AG10803 (cell line): Measurements from ENCODE around the gene C1QTNF2.

Source experiments
- DNase-seq: peaks from one replicate; pipeline ENCODE4 v3.0.0; 2010; ENCODE audit warnings: low read depth
- H3K4me3 ChIP-seq: 2 replicates; pipeline ENCODE4 v1.5.1; 2011; ENCODE audit warnings: mild to moderate bottlenecking, low read length, control low read depth
- TF ChIP-seq, protein P1 (sequence below): conservative IDR thresholded peaks from 2 replicates; pipeline ENCODE4 v1.5.1; 2011; ENCODE audit warnings: mild to moderate bottlenecking, low read length, control low read depth, inconsistent platforms

C1QTNF2 gene

DNA sequence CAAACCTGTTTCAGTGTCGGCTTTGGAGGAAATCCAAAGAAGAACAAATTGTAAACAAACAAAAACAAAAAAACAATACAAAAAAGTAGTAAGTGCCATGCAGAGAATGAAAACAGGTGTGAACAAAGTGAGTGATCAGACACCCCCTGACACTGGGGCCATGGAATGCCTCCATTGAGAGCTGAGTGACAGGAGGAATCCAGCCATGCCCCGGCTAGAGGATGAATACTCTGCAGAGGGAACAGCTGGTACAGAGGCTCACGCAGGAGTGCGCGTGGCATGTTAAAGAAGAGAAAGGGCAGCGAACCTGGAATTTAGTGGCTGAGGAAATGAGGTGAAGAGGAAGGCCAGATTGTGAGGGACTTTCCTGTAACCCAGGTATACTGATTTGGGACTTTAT lies 42.6 kb downstream of the C1QTNF2 start:
- no peak overlapping the region for H3K4me3 ChIP-seq
- DNase-seq = no peak
- TF ChIP-seq, protein P1, sequence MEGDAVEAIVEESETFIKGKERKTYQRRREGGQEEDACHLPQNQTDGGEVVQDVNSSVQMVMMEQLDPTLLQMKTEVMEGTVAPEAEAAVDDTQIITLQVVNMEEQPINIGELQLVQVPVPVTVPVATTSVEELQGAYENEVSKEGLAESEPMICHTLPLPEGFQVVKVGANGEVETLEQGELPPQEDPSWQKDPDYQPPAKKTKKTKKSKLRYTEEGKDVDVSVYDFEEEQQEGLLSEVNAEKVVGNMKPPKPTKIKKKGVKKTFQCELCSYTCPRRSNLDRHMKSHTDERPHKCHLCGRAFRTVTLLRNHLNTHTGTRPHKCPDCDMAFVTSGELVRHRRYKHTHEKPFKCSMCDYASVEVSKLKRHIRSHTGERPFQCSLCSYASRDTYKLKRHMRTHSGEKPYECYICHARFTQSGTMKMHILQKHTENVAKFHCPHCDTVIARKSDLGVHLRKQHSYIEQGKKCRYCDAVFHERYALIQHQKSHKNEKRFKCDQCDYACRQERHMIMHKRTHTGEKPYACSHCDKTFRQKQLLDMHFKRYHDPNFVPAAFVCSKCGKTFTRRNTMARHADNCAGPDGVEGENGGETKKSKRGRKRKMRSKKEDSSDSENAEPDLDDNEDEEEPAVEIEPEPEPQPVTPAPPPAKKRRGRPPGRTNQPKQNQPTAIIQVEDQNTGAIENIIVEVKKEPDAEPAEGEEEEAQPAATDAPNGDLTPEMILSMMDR = no peak

DNA sequence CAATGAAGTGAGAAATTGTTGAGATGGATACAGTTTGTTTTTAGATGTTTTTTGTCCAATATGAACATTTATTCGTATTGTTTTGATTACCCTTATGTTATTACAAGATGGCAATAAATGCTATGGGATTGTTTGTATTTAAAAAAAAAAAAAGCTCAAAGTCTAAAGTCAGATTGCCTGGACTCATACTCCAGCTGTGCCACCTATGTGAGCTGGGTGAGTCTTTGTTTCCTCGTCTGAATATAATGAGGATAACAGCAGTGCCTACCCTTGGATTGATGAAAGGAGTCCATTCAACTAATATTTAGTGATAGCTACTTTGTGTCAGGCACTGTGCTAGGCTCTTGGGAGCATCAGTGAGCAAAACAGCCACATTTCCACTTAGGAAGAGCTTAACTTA lies 43.4 kb downstream of the C1QTNF2 start:
- TF ChIP-seq, protein P1 = no peak

DNA sequence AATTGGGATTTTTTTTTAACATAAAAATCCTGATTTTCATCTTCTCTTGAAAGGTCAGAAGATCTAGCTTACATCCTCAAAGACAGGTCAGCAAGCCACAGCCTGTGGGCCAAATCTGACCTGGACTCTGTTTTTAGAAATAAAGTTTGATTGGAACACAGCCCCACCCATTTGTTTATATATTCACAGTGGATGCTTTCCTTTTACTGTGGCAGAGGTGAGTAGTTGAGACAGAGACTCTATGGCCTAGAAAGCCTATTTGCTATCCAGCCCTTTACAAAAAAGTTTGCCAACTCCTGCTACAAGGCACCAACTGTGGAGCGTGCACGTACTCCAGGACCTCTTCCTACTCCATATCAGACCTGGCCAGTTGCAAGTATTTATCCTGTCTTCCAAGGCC lies 44.7 kb downstream of the C1QTNF2 start:
- no peak overlapping the region for H3K4me3 ChIP-seq
- TF ChIP-seq, protein P1 = no peak
- no peak for DNase-seq

More for the DNA sequence above, 43.4 kb downstream of the C1QTNF2 start:
- H3K4me3 ChIP-seq = no peak overlapping the region
- DNase-seq = no peak

DNA sequence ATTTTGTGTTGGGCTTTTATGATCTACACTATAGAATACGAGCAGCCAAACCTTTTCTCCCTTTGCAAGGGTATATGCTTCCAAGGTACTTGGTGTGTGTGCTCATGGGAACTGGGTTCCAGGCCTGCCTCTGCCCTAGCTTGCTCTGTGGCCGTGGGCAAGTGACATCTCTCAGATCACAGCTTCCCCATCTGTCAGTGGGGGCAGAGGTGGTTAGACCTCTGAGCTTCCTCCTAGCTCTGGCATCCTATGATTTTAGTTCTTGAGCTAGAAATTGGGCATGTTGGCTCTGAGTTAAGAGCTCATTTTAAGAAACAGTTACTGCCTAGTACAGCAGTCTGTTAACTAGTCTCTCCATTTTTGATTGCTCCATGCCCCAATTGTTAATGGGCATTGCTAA lies 45.5 kb downstream of the C1QTNF2 start:
- no peak overlapping the region for H3K4me3 ChIP-seq
- no peak for DNase-seq
- TF ChIP-seq, protein P1 = no peak

DNA sequence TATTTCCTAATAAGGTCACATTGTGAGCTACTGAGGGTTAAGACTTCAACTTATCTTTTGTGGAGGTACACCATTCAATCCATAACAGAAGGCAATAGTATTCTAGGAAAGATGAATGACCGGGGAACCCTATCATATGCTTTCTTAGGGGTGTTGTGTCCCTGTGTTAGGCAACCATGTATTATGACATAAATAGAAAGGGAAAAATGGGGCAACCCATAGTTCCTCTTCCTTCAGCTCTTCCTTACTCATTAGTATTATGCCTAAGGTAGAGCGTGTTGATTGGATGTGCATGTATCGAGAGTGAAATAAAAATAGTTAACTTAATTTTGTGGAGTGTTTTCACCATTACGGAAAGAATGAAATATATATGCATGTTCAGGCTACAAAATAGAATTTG lies 52.0 kb downstream of the C1QTNF2 start:
- no peak for DNase-seq
- TF ChIP-seq, protein P1 = no peak
- H3K4me3 ChIP-seq = no peak overlapping the region

DNA sequence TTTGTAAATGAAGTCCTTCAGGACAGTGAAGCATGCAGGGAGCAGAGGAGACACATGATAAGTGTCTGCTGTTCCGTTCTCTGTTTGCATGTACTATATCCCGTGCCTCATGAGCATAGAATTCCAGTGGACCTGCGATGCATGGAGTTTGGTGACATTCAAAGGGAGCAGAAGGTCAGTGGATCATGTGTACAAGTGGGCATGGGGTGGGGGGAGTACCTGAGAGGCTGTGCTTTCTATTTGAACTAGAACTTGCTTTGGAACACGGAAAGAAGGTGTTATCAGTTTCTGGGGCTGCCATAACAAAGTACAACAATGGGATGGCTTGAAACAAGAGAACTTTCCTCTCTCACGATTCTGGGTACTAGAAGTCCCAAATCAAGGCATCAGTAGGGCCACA lies 53.0 kb downstream of the C1QTNF2 start:
- no peak for DNase-seq
- TF ChIP-seq, protein P1 = no peak

DNA sequence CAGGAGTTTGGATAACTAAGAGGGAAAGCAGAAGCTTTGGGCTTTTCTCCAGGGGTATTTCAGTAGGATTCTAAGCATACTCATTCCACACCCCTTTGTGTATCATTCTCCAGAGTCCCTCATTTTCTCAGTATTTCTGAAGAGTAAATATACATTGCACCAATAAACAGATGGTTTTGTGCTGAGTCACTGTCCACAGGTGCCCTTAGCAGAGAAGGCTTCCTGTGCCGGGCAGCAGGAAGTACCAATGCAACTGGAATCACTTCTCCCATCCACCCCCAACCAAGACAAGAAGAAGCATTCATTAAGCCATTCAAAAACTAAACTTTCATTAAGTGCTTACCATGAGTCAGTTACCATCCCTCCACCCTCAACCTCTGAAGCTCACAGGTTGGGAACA lies 54.5 kb downstream of the C1QTNF2 start:
- peak; percentile 9 for DNase-seq
- TF ChIP-seq, protein P1 = no peak
- H3K4me3 ChIP-seq = no peak overlapping the region

More for the DNA sequence above, 53.0 kb downstream of the C1QTNF2 start:
- H3K4me3 ChIP-seq = no peak overlapping the region
